HG03039 (cell line): Measurements from ENCODE around the gene STAC3.

Experiments
- ATAC-seq: cut with Tn5 transposase; IDR thresholded peaks from one replicate; pipeline ENCODE4 v1.9.1; 2021; ENCODE audit warnings: mild to moderate bottlenecking, moderate library complexity; ENCODE audit not compliant: unreplicated experiment

Gene STAC3

GRCh38 chr12:57236925-57237595 lies 13.9 kb downstream of the STAC3 start:
- ATAC-seq = no peak

- no peak for ATAC-seq
Measured at GRCh38 chr12:57236201-57236924, 14.6 kb downstream of the STAC3 start.

DNA sequence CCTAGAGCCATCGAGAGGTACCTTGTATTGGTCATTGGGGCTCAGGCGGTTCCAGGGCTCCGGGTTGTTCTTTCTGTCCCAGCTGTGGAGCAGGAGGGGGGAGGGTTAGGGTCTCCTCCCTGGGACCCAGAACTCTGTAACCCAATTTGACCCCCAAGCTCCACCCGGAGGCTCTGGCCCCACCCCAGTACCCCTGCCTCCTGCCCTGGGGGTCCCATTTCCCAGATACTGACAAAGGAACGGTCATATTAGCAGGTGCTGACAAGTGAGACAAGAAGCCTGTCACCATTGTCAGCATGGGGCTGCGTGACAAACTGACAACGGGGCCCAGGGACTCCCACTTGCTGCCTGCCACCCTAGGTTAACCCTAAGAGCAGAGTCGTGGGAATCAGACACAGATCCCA lies 15.3 kb downstream of the STAC3 start:
- ATAC-seq = no peak

DNA sequence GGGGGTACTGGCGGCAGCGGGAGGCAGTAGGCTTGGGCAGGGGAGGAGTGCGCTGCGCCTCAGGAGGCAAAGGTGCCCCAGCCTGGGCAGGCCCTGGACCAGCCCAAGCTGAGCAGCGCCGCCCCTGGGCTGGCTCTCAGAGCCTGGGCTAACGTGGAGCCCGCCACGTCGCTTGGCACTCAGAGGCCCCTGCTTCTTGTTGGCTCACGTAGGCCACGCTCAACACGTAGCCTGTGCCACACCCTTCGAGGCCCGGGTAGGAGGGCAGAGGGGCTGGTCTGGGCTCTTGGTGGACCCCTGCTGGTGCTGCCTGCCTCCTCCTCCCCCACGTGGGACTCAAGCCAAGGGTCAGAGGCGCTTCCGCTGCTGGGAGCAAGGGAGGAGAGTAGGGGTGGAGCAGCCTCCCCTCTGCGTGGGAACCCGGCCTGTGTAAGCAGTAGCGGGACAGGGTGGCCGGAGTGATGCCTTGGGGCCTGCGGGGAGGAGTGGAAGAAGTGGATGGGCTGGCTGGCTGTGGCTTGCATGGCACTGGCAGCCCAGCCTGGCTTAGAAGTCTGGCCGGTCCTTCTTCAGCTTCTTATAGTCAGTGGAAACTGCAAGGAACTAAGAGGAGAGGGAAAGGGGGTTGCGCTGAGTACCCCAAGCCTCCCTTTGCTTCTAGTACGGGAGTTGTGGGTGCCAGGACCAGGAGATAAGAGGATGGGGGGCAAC lies 15.8 kb downstream of the STAC3 start:
- ATAC-seq = no peak

DNA sequence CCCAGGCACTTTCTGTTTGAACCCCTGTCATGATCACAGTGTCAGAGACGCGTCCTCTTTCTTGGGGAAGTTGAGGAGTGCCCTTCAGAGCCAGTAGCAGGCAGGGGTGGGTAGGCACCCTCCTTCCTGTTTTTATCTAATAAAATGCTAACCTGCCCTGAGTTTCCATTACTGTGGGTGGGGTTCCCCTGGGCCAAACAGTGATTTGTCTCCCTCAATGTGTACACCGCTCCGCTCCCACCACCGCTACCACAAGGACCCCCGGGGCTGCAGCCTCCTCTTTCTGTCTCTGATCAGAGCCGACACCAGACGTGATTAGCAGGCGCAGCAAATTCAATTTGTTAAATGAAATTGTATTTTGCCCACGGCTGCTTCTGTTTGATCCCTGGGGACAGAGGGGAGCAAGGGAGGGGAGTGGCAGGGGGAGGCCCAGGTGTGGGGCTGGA lies 16.4 kb downstream of the STAC3 start:
- ATAC-seq = no peak

- ATAC-seq = no peak
Measured at GRCh38 chr12:57234233-57234570, 16.8 kb downstream of the STAC3 start.

DNA sequence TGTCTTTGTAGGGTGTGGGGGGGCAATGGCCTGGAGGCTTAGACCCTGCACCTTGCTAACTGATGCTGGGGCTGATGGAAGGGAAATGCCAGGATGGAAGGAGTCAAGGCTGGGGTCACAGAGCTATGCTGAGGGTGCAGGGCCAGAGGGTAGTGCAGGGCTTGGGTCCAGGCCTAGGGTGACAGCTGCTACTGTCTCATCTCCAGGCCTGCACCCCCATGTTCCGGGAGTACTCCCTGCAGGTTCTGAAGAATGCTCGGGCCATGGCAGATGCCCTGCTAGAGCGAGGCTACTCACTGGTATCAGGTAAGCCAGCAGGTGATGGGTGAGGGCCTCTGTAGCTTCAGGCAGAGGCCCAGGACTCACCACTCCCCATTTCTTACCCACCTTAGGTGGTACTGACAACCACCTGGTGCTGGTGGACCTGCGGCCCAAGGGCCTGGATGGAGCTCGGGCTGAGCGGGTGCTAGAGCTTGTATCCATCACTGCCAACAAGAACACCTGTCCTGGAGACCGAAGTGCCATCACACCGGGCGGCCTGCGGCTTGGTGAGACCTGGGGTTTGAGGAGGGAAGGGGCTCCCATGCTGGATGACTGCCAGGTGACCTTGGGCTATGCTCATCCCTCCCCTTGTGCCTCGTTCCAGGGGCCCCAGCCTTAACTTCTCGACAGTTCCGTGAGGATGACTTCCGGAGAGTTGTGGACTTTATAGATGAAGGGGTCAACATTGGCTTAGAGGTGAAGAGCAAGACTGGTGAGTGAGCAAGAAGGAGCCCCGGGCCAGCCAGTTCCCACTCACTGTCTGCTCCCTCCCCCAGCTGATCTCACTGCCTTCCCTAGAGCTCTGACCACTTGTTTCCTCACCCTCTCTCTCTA lies 17.4 kb downstream of the STAC3 start:
- no peak for ATAC-seq

GRCh38 chr12:57232156-57232756 lies 18.7 kb downstream of the STAC3 start:
- no peak for ATAC-seq

- no peak for ATAC-seq
Measured at GRCh38 chr12:57231276-57232021, 19.5 kb downstream of the STAC3 start.

DNA sequence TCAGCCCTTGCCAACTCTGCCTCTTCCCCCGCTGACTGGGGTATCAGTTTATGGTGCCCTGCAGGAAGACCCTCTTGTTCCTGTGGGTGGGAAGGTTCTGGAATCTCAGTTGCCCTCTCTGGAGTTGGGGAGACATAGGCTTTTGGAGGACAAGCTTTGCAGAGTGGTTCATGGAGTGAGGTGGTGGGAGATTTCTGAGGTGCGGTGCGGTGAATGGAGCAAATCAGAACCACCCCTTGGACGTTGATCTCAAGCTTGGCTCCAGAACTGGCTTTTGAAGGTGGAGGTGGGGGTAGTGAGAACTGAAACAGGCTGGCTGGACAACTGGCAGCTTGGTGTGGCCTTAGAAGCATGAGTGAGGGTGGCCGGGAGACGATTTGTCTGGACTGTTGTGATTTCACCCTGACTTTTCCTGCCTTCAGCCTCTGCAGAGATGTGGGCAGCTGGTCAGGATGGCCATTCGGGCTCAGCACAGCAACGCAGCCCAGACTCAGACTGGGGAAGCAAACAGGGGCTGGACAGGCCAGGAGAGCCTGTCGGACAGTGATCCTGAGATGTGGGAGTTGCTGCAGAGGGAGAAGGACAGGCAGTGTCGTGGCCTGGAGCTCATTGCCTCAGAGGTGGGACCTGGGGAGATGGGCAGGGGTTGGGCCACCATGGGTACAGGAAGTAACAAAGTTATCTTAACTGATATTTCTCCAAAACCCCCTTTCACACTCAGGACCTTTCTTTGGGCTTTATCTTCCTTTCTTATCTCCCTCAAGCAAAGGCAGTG lies 20.4 kb downstream of the STAC3 start:
- ATAC-seq = no peak

- ATAC-seq = peak; percentile 44
Measured at GRCh38 chr12:57229634-57230380, 21.2 kb downstream of the STAC3 start, which contains the start of gene SHMT2. Gene SHMT2 (plus strand): TSS chr12:57229711. CDS start chr12:57229779, 68 bp downstream.

DNA sequence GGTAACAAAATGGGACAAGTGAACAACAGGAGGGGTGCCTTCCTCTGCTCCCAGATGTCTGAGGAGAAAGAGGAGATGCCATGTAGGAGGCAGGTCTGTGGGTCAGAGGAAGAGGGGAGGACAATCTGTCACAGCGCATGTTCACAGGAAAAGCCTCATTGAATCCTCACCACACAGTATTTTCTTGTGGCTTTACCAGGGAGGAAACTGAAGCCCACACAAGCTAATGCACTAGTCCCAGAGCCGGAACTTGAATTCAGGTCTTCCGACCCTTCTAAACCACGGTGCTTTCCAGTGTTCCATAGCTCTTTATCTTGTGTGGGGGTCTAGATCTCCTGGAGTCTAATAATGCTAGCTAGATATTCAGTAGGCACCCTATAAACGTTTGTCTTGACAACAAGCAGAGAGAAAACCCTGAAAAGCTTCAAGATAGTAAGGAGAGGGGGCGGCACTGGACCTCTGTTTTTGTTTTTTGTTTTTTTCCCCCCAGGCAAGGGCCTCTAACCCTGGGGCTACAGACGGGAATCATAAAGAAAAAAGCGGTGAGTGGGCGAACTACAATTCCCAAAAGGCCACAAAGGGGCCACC lies 21.8 kb downstream of the STAC3 start:
- no peak for ATAC-seq

GRCh38 chr12:57227315-57228115 lies 23.5 kb downstream of the STAC3 start:
- no peak for ATAC-seq

DNA sequence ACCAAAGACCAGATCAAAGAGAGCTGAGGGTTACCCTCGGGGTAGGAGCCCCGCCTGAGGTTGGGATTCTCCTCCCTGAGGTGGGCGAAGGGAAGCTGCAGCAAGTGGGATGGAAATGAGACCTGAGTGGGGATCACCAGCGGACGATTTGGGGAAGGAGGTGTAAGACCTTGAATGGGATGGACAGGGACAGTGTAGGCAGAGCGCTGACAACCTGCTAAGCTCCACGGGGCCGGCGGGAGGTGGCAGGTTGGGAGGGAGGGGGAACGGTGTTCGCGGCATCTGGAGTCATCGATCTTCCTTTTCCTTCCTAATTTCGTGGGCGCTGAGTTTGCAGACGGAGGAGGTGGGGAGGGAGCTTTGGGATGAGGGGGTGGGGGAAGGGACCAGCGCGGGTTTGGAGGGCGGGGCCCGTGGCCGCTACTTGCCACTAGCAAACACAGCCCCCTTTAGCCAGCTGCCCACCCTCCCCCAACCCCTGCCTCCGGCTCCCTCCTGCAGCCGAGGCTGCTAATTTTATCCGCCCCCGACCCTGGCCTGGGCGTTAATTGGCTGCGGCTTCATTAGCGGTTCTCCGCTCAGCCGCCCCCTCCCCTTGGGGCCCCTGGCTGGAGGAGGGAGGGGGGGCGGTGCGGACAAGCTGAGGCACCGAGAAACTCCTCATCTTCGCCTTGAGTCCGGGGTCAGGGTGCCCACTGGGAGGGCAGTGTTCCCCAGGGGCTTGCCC lies 24.2 kb downstream of the STAC3 start:
- ATAC-seq = no peak

DNA sequence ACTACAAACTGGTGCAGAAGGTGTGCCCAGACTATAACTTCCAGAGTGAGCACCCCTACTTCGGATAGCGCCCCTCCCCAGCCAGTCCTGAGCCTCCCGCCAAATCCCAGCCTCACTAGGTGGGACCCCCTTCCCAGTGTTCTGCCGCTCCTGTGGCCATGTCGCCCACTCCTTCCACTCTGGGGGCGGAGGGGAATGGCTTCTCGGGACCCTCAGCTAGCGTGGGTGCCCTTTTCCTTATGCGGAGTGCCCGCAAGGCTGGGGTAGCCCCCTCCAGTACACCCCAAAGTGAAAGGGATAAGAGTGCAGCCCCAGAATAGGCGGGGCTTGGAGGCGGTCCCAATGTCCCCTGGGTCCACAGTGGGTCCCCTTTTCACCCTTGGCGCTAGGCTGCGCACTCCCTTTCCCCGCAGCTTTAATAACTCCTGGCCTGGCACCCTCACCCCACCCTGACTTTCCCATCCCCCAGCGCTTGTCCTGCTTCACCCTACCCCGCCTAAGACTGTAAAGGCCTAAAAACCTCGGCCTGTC lies 25.2 kb downstream of the STAC3 start:
- ATAC-seq = no peak

- no peak for ATAC-seq
Measured at GRCh38 chr12:57224973-57225679, 25.9 kb downstream of the STAC3 start.
